HG03575 (cell line): ENCODE results near the gene FGD3.

ENCODE experiments used
- ATAC-seq: cut with Tn5 transposase; IDR thresholded peaks from one replicate; pipeline ENCODE4 v1.9.1; 2021; ENCODE audit not compliant: unreplicated experiment, insufficient number of reproducible peaks, low FRiP score; ENCODE audit errors: extremely low read depth

FGD3 gene

GRCh38 chr9:93059011-93059714 is 111.8 kb downstream of the FGD3 start:
- ATAC-seq, result no peak

DNA sequence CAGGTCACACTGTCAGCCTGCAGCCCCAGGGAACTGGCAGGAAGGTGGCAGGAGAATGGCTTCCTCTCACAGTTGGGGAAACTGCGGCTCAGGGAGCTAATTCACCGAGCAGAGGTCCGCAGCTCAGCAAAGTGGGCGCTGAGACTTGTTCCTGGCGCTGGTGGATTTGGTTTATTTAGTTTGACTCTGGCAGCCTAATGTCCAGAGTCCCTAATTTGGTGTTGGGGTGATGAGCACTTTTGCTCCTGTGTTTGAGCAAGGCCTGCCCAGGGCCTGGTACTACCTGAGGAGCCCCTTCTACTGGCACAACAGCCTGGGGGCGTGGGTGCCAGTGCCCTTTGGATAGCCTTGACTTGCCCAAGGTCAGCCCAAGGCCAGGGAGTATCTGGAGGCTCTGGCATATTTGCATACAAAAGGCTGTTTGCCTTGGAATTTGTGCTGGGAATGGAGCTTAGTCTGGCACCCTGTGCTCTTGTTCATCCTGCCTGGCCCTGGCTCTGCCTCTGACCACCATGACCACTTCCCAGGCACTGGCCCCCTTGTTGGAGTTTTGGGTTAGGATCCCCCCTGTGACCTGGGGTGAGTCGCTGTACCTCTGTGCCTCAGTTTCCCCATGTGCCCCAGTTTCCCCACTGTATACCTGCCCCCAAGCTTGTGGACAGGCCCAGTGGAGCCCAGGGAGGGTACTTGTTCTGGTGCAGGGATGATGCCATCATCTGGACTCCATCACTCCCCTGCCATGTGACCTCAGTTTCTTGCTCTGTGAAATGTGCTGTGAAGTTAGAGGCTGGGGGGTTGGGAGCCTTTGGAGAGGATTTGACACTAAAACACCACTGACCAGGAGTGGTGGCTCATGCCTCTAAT is 112.6 kb downstream of the FGD3 start:
- ATAC-seq, result no peak

GRCh38 chr9:93060746-93061259 is 113.5 kb downstream of the FGD3 start:
- ATAC-seq, result no peak

DNA sequence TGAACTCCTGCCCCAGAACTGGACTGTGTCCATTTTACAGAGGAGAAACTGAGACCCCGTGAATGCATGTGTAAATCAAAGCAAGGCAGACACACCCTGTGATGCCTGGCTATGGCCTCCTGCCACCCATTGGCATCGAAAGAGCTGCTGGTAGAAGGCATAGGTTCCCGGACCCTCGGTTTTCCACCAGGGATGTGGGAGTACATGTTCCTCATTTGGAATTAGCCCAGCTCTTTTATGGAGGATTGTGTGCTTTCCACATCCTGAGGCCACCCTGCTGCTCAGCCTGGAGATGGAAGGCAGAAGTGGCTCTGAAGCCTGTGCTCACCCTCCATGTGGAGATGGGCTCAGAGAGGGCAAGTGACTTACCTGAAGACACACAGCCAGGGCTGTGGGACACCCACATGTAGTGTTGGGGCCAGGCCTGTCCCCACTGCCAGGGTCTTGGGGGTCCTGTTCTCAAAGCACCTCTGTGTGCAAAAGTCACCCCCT is 114.0 kb downstream of the FGD3 start:
- ATAC-seq, result no peak

DNA sequence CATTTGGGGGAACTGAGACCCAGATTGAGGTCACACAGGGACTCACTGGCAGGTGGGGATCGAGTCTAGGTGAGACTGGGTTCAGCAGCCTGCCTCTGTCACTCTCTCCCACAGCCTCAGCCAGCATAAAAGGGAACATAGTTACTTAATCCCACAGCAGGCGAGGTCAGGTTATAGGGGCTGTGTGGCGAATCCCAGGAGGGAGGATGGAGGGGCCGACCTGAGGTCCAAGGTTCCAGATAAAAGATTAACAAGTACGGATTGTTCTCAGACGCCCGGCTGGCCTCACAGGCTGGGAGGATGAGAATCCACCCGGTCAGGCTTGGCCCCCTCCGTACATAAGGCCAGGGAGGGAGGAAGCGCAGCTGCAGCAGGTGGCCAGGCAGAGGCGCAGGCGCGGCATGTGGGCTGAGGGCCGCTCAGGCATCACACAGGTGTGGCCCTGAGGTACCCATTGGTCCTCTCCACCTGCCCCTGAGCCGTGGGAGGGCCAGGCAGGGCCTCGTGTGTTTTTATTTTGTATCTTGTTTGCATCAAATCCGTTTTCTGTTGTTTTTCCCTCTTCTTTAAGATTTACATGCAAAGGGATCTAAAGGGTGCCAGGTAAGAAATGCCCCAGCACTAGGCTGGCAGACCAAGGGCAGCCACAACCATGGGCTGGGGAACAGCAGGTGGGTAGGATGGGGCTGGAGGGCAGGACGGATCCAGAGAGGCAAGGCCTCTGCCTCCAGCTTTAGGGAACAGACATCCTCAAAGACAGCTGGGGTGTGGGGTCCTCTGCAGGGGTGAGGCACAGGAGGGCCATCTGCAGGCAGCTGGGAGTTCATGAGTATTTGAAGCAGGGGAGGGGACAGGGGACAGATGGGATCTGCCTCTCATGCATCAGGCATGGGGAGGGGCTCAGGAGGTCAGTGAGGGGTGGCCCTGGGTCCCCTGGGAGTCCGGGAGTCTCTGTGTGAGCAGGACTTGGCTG is 114.8 kb downstream of the FGD3 start:
- no peak for ATAC-seq

DNA sequence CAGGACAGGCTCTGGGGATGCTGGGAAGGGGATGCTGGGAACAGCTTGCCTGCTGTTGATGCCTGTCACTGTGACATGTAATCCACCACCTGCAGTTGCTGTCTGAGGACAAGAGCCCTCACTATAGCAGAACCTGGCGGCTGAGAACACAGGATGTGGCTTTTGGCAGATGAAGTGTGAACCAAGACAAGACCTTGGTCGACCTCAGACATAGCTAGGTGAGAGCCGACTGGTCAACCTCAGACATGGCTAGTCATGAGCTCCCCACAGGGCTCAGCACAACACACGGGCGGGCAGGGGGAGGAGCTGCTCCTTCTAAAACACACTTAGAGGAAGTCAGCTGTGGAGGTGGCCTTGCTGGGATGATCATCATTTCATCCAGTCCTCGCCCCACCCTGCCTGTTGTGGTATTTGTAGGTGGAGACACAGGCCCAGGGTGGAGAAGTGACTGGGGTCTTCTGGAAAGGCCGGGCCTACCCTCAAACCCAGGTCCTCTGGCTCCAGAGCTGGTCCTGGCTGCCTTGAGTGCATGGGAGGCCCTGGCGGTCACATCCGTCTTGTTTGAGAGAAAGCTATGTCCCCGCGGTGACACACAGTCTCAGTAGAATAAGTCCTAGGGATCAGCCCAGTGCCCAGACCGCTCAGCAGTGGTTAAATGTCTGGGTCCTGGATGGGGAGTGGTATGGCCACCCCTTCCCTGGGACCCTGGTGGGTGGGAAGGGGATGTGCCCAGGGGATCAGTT is 117.2 kb downstream of the FGD3 start:
- ATAC-seq, result peak; percentile 81

DNA sequence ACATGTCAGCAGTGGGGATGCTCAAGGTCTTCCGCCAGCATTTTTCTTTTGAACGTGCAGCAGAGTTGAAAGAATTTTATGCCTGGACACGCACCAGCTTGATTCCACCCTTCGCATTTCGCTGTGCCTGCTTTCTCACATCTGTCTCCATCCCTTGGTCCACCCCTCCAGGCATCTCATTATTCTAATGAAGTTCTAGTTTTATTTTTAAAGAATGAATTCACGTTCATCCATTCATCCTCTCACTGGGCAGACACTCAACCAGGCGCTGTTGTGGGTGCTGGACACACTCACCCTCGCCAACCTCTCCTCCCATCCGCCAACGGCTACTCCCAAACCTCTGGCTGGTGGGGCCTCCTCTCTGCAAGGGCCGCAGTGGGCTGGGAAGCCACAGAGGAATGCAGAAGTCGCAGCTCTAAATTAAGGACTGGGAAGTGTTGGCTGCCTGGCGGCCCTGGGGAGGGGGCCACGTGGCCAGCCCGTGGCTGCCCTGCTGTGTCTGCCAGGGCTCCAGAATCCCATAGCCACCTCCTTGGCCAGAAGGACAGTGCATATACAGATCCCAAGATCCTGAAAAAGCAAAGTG is 117.9 kb downstream of the FGD3 start:
- no peak for ATAC-seq

DNA sequence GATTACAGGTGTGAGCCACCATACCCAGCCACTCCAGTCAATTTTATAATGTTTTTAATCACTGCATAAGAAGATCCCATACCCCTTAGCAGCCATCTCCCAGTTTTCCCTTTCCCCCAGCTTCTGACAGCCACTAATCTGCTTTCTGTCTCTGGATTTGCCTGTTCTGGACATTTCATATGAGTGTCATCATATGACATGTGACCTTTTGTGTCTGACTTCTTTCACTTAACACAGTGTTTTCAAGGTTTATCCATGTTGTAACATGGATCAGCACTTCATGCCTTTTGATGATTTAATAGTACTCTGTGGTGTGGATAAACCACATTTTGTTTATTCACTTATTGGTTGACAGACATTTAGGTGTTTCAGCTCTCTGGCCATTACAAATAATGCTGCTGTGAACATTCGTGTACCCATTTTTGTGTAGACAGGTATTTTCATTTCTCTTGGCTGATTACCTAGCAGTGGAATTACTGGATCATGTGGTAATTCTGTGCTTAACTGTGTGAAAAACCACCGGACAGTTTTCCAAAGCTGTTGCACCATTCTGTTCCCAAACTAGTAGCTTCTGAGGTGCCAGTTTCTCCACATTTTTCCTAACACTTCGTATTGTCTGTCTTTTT is 119.8 kb downstream of the FGD3 start:
- no peak for ATAC-seq

DNA sequence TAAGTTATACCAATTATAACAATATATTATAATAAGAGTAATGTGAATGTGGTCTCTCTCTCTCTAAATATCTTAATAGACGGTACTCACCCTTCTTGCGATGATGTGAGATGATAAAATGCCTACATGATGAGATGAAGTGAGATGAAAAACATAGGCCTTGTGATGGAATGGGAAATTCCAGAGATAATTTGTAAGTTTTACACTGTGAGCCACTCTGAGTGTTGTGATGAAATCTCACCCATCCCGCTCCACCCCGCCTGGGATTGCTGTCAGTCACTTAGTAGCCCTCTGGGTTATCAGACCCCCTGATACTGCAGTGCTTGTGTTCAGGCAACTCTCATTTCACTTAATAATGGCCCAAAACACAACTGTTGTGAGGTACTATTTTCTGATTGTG is 121.6 kb downstream of the FGD3 start:
- ATAC-seq, result no peak

GRCh38 chr9:93071464-93071863 is 124.1 kb downstream of the FGD3 start:
- no peak for ATAC-seq

DNA sequence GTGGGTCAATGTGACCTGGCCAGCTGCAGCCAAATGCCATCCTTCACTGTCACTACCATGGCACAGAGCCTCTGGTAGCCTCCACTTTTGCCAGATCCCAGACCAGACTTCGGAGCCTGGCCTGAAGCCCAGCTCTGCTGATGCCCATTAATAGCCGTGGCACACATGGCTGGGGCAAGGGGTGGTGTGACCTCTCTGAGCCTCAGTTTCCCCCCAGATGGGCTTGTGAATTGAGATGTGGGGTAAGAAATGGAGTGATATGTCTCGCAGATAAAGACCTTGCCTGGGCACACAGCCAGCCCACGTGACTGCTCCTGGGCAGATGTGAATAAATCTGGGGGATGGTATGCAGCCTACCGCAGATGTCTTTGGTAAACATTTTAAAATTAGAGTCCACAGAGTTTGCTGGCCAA is 125.1 kb downstream of the FGD3 start:
- no peak for ATAC-seq

DNA sequence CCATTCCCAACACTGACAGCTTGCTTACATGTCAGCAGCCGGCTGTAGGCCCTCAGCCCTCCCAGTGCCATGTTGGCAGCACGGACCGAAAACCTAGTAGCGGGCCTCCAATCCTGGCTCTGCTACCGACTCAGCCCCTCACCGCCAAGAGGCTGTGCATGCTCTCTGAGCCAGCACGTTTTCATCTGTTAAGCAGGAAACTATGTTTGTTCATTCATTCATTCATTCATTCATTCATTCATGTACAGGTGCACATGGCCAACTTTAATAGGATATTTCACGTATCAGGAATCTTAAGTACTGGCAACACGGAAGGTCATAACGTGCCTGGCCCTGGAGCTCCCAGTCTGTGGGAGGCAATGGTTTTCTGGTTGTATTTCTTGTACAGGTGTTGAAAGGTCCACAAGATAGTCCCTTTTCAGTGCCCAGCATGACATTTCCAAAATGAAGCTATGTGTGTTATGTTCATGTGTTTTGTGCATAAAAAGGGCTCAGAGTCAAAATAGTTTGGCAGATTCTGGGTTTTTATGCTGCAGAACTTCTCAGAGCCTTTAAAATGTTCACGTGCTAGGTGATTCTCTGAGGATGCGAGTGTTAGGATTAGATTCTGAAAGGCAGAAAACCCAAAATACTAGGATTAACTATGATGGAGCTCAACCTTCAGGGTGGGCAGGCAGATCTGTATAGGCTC is 128.9 kb downstream of the FGD3 start:
- ATAC-seq, result no peak

- no peak for ATAC-seq
These were observed 129.4 kb downstream of the FGD3 start for GRCh38 chr9:93076792-93077128.

DNA sequence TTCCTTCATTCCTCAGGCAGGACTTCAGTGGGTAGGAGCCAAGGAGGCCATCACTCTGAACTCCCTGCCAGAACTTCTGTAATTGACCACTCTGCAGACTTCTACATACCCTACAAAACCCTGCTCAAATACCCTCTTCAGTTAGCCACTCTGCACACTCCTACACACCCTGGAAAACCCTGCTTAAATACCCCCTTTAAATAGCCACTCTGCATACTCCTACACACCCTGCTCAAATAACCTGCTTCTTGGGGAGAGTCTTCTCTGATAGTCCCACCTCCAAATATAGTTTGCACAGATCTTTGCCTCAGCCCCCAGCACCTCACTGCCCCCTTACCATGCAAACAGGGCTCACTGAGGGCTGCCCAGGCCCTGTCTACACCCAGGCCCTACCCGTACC is 130.0 kb downstream of the FGD3 start:
- ATAC-seq, result no peak

DNA sequence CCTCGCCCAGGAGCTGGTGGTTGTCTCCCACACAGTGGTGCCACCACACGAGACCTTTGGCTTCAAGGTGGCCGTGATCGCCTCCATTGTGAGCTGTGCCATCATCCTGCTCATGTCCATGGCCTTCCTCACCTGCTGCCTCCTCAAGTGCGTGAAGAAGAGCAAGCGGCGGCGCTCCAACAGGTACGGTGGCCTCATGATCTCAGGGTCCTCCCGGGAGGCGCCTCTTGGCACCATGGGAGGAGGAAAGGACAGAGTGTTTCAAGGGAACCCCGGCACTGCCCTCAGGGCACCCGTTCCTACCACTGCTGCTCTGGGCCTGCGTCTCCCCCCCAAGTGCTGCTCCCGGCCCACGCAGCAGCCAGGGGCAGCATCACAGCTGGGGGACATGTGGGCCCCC is 130.5 kb downstream of the FGD3 start:
- ATAC-seq, result no peak

DNA sequence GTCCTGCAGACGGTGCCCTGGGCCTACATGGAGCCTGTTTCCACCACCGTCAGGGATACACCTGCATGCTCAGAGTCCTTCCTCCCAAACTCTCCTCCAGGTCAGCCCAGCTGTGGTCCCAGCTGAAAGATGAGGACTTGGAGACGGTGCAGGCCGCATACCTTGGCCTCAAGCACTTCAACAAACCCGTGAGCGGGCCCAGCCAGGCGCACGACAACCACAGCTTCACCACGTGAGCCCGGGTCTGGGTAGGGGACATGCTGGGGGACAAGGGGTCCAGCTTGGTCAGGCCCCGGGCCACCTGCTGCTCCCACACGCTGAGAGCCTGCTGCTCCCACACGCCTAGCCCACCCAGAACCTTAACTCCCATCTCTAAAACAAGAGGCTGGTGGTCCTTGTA is 132.0 kb downstream of the FGD3 start:
- ATAC-seq, result no peak

- no peak for ATAC-seq
These were observed 133.1 kb downstream of the FGD3 start for GRCh38 chr9:93080406-93080805.
